ENCODE measurements around the gene C9. TPM values are rescaled to one million over a fixed set of nuclear protein-coding genes. Genes with fewer than 3 reads are reported as not detected.

The C9 gene
- total RNA-seq, 2 donors from 2014 or later, result not detected

DNA sequence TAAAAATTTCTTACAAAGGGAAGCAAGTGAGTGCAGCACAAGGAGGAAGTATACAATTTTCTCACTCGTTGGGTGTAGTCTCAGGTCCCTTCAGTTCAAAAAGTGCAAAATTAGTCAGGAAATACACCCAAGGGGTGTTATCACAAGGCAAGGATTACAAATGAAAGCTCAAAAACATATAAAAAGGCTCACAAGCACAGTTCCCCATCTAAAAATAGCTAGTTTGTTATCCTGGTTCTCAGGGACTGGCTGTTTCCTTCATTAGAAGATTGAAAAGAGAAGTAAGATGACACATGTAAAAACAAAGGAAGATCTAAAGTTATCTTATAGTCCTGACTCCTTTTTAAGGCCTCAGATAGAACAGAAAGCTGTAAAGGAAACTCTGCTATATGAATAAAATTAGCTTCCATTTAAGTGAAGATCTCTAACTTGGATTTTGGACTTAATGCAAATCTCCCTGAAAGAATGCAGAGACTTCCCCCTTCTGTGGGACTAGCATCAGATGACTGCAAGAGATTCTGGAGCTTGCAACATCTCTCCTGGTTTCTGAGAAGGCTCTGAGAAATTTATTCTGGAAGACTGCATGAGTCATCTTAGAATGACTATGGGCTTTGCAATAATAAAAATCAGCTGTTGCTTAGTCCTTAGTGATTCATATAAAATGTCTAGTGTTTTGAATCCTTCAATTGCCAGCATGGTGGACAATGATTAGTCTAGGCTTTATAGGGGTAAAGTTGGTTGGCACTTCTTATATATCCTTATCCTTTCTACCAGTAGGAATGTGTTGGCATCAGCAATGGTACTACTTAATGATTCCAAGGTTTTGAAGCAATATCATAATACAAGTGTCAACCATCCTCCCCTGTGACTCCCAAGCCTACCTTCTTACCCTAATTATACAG lies 35.1 kb upstream of the C9 start:
- intact Hi-C loops (cut with DNase I), result no loop called here
- ATAC-seq, result peak; percentile 45
- Histone ChIP-seq H3K9me3 (no peaks in the 10 kb centered on the region), H3K4me1 (peaks cover 10% of the 10 kb centered on the region), H3K27me3 (no peaks in the 10 kb centered on the region), H3K36me3 (replicated peaks in 1 of 2; ENCODE audit: insufficient read depth in 1 of 2, low read depth in 2 of 2) (no peaks in the 10 kb centered on the region), H3K27ac (peak overlapping the region in 2 of 4 donors; percentile 45 to 68), H3K4me3 (no peak overlapping the region)
- 44 to 52% methylated on average over 1 of the region's 1 CpG for WGBS, 2 donors
- TF ChIP-seq, protein P1, sequence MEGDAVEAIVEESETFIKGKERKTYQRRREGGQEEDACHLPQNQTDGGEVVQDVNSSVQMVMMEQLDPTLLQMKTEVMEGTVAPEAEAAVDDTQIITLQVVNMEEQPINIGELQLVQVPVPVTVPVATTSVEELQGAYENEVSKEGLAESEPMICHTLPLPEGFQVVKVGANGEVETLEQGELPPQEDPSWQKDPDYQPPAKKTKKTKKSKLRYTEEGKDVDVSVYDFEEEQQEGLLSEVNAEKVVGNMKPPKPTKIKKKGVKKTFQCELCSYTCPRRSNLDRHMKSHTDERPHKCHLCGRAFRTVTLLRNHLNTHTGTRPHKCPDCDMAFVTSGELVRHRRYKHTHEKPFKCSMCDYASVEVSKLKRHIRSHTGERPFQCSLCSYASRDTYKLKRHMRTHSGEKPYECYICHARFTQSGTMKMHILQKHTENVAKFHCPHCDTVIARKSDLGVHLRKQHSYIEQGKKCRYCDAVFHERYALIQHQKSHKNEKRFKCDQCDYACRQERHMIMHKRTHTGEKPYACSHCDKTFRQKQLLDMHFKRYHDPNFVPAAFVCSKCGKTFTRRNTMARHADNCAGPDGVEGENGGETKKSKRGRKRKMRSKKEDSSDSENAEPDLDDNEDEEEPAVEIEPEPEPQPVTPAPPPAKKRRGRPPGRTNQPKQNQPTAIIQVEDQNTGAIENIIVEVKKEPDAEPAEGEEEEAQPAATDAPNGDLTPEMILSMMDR (IDR thresholded peaks at IDR 0.05), result no peak
- TF ChIP-seq POLR2A (IDR thresholded peaks at IDR 0.05), result no peak
- peak in 1 of 4 donors; percentile 52 for DNase-seq

DNA sequence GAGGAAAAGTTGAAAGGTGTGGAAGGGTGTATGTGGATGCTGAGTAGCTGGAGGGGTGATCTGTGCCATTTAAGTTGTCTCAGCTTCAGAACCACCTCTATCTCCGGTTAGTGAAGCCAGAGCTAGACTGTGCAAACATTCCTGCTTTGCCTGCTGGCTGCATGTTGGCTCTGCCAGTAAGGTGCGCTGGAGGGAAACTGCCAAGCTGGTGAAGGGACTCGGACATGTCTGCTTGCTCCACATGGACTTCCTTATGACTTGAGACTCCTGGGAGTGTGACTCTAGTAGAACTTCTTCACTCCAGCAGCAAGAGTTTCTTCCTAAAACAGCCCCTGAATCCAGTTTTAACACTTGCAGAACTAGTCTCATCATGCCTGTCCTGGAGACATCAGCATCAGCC lies 32.5 kb upstream of the C9 start:
- no peak for TF ChIP-seq POLR2A (IDR thresholded peaks at IDR 0.05)
- TF ChIP-seq, protein P1 (IDR thresholded peaks at IDR 0.05), result no peak
- Histone ChIP-seq H3K27ac (no peak overlapping the region), H3K4me1 (peaks cover 10% of the 10 kb centered on the region), H3K36me3 (replicated peaks in 1 of 2; ENCODE audit: insufficient read depth in 1 of 2, low read depth in 2 of 2) (no peaks in the 10 kb centered on the region), H3K27me3 (no peaks in the 10 kb centered on the region), H3K4me3 (no peak overlapping the region), H3K9me3 (no peaks in the 10 kb centered on the region)
- intact Hi-C loops (cut with DNase I), result no loop called here
- 25 to 50% methylated on average over 1 to 3 of the region's 3 CpGs for WGBS, 2 donors
- no peak for DNase-seq
- no peak for ATAC-seq

DNA sequence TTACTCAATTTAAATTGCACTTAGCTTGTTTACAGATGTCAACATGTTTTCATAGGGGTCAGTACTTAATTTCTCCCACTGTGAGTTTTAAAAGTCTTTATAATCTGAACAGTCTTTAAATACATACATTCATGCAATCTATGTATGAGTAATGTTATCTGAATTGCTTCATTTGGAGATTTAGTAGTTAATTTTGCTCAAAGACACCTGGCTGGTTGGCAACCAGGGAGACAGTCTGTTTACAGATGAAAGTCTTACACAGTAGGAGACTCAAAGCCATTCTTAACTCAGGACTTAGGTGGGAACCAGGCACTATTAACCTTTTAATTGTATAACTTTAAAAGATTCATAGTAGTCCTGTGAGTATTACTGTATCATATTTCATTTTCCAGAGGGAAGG lies 31.2 kb upstream of the C9 start:
- intact Hi-C loops (cut with DNase I), result no loop called here
- ATAC-seq, result no peak
- Histone ChIP-seq H3K4me1 (peaks cover 2% of the 10 kb centered on the region), H3K27ac (no peak overlapping the region), H3K4me3 (no peak overlapping the region), H3K9me3 (no peaks in the 10 kb centered on the region), H3K36me3 (replicated peaks in 1 of 2; ENCODE audit: insufficient read depth in 1 of 2, low read depth in 2 of 2) (no peaks in the 10 kb centered on the region), H3K27me3 (no peaks in the 10 kb centered on the region)
- DNase-seq, result no peak
- TF ChIP-seq, protein P1 (IDR thresholded peaks at IDR 0.05), result no peak
- TF ChIP-seq POLR2A (IDR thresholded peaks at IDR 0.05), result no peak

DNA sequence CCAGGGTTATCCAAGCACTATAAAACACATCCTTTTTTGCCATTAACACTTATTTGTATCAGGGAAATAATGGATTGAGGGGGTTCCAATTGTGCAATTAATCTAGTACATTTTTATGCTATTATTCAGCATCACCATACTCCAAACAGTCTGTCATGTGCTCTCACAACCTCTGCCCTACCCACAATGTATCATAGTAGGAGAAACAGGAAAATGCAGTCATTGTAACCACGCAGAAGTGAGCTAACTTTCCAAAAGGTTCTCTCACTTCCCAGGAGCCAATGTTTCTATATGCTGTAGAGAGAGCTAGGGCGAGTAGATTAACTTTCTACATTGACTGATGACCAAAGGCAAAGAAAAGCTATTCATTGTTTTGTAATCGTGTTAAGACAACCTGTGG lies 30.7 kb upstream of the C9 start:
- H3K36me3 ChIP-seq (replicated peaks in 1 of 2; ENCODE audit: insufficient read depth in 1 of 2, low read depth in 2 of 2), result no peaks in the 10 kb centered on the region
- ATAC-seq, result no peak
- H3K4me1 ChIP-seq, result no peaks in the 10 kb centered on the region
- H3K9me3 ChIP-seq, result no peaks in the 10 kb centered on the region
- intact Hi-C loops (cut with DNase I), result no loop called here
- no peak for DNase-seq
- 22 to 30% methylated on average over 3 of the region's 3 CpGs for WGBS, 2 donors
- no peak overlapping the region for H3K27ac ChIP-seq
- TF ChIP-seq POLR2A (IDR thresholded peaks at IDR 0.05), result no peak
- TF ChIP-seq, protein P1 (IDR thresholded peaks at IDR 0.05), result no peak
- no peak overlapping the region for H3K4me3 ChIP-seq
- no peaks in the 10 kb centered on the region for H3K27me3 ChIP-seq

DNA sequence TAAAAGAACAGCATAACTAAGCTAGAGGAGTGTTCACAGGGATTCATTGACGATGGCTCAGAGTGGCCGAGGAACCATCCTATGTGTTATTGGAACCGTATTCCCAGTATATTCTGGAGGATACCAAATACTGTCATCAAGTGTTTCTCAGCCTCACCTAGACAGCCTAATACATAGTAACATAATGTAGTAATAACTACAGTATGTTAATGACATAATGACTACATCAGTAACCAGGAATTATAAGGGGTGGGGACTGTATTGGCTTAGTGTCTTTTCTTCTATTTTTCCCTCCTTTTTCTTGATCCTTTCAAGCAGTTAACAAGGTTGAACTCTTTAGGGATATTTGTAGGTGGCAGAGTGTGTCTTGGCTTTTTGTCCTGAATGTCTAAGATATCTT lies 26.6 kb upstream of the C9 start:
- WGBS, 2 donors, result 87 to 90% methylated on average over 3 of the region's 3 CpGs
- Histone ChIP-seq H3K4me3 (no peak overlapping the region), H3K27me3 (no peaks in the 10 kb centered on the region), H3K9me3 (no peaks in the 10 kb centered on the region), H3K36me3 (replicated peaks in 1 of 2; ENCODE audit: insufficient read depth in 1 of 2, low read depth in 2 of 2) (no peaks in the 10 kb centered on the region), H3K27ac (no peak overlapping the region), H3K4me1 (no peaks in the 10 kb centered on the region)
- ATAC-seq (no peak), DNase-seq (no peak)
- intact Hi-C loops (cut with DNase I), result no loop called here
- TF ChIP-seq, protein P1 (IDR thresholded peaks at IDR 0.05), result no peak
- TF ChIP-seq POLR2A (IDR thresholded peaks at IDR 0.05), result no peak
